Measurements from ENCODE around the gene LHFPL3.

LHFPL3 gene

DNA sequence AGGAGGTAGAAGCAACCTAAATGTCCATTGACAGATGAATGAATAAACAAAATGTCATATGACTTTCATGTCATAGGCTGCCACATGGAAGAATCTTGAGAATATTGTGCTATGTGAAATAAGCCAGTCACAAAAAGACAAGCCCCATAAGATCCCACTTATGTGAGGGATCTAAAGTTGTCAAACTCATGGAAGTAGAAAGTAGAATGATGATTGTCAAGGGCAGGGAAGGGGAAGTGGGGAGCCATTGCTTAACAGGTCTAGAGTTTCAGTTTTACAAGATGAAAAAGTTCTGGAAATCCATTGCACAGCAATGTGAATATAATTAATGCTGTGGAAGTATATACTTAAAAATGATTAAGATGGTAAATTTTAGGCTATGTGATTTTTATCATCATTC, 456.3 kb downstream of the LHFPL3 start:
- H3K27ac ChIP-seq (ENCODE audit: insufficient read depth in 1 of 2, low read depth in 1 of 2, low read length in 2 of 2, poor library complexity in 1 of 2, severe bottlenecking in 2 of 2), result no peak overlapping the region
- H3K4me1 ChIP-seq (ENCODE audit: control extremely low read depth in 1 of 4, control insufficient read depth in 4 of 4, insufficient read depth in 4 of 4, low read length in 3 of 4), result no peaks in the 10 kb centered on the region
- DNase-seq, result no peak
- H3K27me3 ChIP-seq (replicated peaks in 2 of 5; ENCODE audit: control insufficient read depth in 4 of 5, insufficient read depth in 5 of 5, low read length in 4 of 5), result peaks cover 0 to 2% (median 0%) of the 10 kb centered on the region in 5 experiments
- no peaks in the 10 kb centered on the region for H3K36me3 ChIP-seq (ENCODE audit: control insufficient read depth in 4 of 4, insufficient read depth in 4 of 4, low read length in 3 of 4)
- ChIA-PET POLR2A (no interaction called here), CTCF (interaction anchor here (1.5 kb wide), 1 partner anchor 63 kb away, joined by 4 read pairs; no protein-coding TSS in a partner anchor)
- H3K9me3 ChIP-seq (ENCODE audit: control extremely low read depth in 1 of 5, control insufficient read depth in 4 of 5, insufficient read depth in 2 of 5, low read depth in 1 of 5, low read length in 4 of 5), result peaks cover 0 to 1% (median 0%) of the 10 kb centered on the region in 5 experiments
- no peak overlapping the region for H3K4me3 ChIP-seq (ENCODE audit: control insufficient read depth in 1 of 7, extremely low read depth in 1 of 7, insufficient read depth in 4 of 7, low read depth in 2 of 7, low read length in 6 of 7)

DNA sequence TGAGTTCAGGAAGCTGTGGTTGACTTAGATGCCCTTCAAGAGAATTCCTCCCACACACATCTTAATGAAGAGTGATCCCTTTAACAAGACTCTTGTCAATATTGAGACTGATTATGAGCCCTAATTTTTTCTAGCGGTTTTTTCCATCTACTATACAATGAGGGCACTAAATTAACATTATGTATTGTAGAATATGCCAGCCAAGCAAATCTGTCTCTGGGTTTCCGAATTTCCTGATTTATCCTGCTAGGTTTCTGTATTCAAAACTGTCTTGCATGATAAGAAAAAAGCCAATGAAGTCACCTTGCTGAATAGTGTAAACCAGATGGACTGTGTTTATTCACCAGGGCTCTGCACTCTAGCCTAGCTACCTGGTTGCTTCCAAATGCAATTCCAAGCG, 461.4 kb downstream of the LHFPL3 start:
- Histone ChIP-seq H3K9me3 (ENCODE audit: control extremely low read depth in 1 of 5, control insufficient read depth in 4 of 5, insufficient read depth in 2 of 5, low read depth in 1 of 5, low read length in 4 of 5) (no peaks in the 10 kb centered on the region), H3K27ac (ENCODE audit: insufficient read depth in 1 of 2, low read depth in 1 of 2, low read length in 2 of 2, poor library complexity in 1 of 2, severe bottlenecking in 2 of 2) (no peak overlapping the region), H3K4me3 (ENCODE audit: control insufficient read depth in 1 of 7, extremely low read depth in 1 of 7, insufficient read depth in 4 of 7, low read depth in 2 of 7, low read length in 6 of 7) (no peak overlapping the region), H3K27me3 (replicated peaks in 2 of 5; ENCODE audit: control insufficient read depth in 4 of 5, insufficient read depth in 5 of 5, low read length in 4 of 5) (peaks cover 0 to 8% (median 0%) of the 10 kb centered on the region in 5 experiments), H3K4me1 (ENCODE audit: control extremely low read depth in 1 of 4, control insufficient read depth in 4 of 4, insufficient read depth in 4 of 4, low read length in 3 of 4) (no peaks in the 10 kb centered on the region), H3K36me3 (ENCODE audit: control insufficient read depth in 4 of 4, insufficient read depth in 4 of 4, low read length in 3 of 4) (no peaks in the 10 kb centered on the region)
- CTCF ChIA-PET, result no interaction called here
- WGBS (ENCODE audit: insufficient coverage), result no CpG with 5 or more reads among the region's 3 CpGs
- no peak for DNase-seq
- POLR2A ChIA-PET, result no interaction called here

- ChIA-PET POLR2A (no interaction called here), CTCF (no interaction called here)
- DNase-seq, result no peak
- Histone ChIP-seq H3K4me3 (ENCODE audit: control insufficient read depth in 1 of 7, extremely low read depth in 1 of 7, insufficient read depth in 4 of 7, low read depth in 2 of 7, low read length in 6 of 7) (no peak overlapping the region), H3K27ac (ENCODE audit: insufficient read depth in 1 of 2, low read depth in 1 of 2, low read length in 2 of 2, poor library complexity in 1 of 2, severe bottlenecking in 2 of 2) (no peak overlapping the region), H3K36me3 (ENCODE audit: control insufficient read depth in 4 of 4, insufficient read depth in 4 of 4, low read length in 3 of 4) (no peaks in the 10 kb centered on the region), H3K9me3 (ENCODE audit: control extremely low read depth in 1 of 5, control insufficient read depth in 4 of 5, insufficient read depth in 2 of 5, low read depth in 1 of 5, low read length in 4 of 5) (no peaks in the 10 kb centered on the region), H3K27me3 (replicated peaks in 2 of 5; ENCODE audit: control insufficient read depth in 4 of 5, insufficient read depth in 5 of 5, low read length in 4 of 5) (peaks cover 0 to 8% (median 2%) of the 10 kb centered on the region in 5 experiments), H3K4me1 (ENCODE audit: control extremely low read depth in 1 of 4, control insufficient read depth in 4 of 4, insufficient read depth in 4 of 4, low read length in 3 of 4) (no peaks in the 10 kb centered on the region)
- WGBS (ENCODE audit: insufficient coverage), result 43% methylated on average over 1 of the region's 2 CpGs
Measured at GRCh38 chr7:104790440-104790839, 462.0 kb downstream of the LHFPL3 start.

GRCh38 chr7:104791080-104791479, 462.7 kb downstream of the LHFPL3 start:
- no peaks in the 10 kb centered on the region for H3K9me3 ChIP-seq (ENCODE audit: control extremely low read depth in 1 of 5, control insufficient read depth in 4 of 5, insufficient read depth in 2 of 5, low read depth in 1 of 5, low read length in 4 of 5)
- no peaks in the 10 kb centered on the region for H3K36me3 ChIP-seq (ENCODE audit: control insufficient read depth in 4 of 4, insufficient read depth in 4 of 4, low read length in 3 of 4)
- peaks cover 0 to 8% (median 2%) of the 10 kb centered on the region in 5 experiments for H3K27me3 ChIP-seq (replicated peaks in 2 of 5; ENCODE audit: control insufficient read depth in 4 of 5, insufficient read depth in 5 of 5, low read length in 4 of 5)
- DNase-seq, result no peak
- CTCF ChIA-PET, result no interaction called here
- no peak overlapping the region for H3K27ac ChIP-seq (ENCODE audit: insufficient read depth in 1 of 2, low read depth in 1 of 2, low read length in 2 of 2, poor library complexity in 1 of 2, severe bottlenecking in 2 of 2)
- H3K4me3 ChIP-seq (ENCODE audit: control insufficient read depth in 1 of 7, extremely low read depth in 1 of 7, insufficient read depth in 4 of 7, low read depth in 2 of 7, low read length in 6 of 7), result no peak overlapping the region
- no peaks in the 10 kb centered on the region for H3K4me1 ChIP-seq (ENCODE audit: control extremely low read depth in 1 of 4, control insufficient read depth in 4 of 4, insufficient read depth in 4 of 4, low read length in 3 of 4)
- POLR2A ChIA-PET, result no interaction called here

DNA sequence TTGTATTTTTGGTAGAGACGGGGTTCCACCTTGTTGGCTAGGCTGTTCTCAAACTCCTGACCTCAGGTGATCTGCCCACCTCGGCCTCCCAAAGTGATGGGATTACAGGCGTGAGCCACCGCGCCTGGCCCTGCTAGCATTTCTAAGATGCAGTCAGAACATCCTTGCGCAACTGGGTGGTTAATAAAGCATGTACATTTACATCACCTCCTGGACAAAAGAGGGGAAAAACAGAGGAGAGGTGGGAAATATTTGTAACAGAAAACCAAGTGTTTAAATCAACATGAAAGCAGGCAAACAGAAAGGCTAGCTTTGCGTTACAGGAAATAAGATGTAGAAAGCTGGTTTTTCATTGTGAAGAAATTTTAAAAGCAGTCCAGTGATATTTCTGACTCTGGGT, 464.7 kb downstream of the LHFPL3 start:
- DNase-seq, result no peak
- no peak overlapping the region for H3K4me3 ChIP-seq (ENCODE audit: control insufficient read depth in 1 of 7, extremely low read depth in 1 of 7, insufficient read depth in 4 of 7, low read depth in 2 of 7, low read length in 6 of 7)
- 88% methylated on average over 1 of the region's 7 CpGs for WGBS (ENCODE audit: insufficient coverage)
- no peaks in the 10 kb centered on the region for H3K36me3 ChIP-seq (ENCODE audit: control insufficient read depth in 4 of 4, insufficient read depth in 4 of 4, low read length in 3 of 4)
- H3K27me3 ChIP-seq (replicated peaks in 2 of 5; ENCODE audit: control insufficient read depth in 4 of 5, insufficient read depth in 5 of 5, low read length in 4 of 5), result peaks cover 0 to 8% (median 4%) of the 10 kb centered on the region in 5 experiments
- ChIA-PET CTCF (no interaction called here), POLR2A (interaction anchor here (0.7 kb wide), 1 partner anchor 24 kb away, joined by 3 read pairs; no protein-coding TSS in a partner anchor)
- no peak overlapping the region for H3K27ac ChIP-seq (ENCODE audit: insufficient read depth in 1 of 2, low read depth in 1 of 2, low read length in 2 of 2, poor library complexity in 1 of 2, severe bottlenecking in 2 of 2)
- no peaks in the 10 kb centered on the region for H3K4me1 ChIP-seq (ENCODE audit: control extremely low read depth in 1 of 4, control insufficient read depth in 4 of 4, insufficient read depth in 4 of 4, low read length in 3 of 4)
- H3K9me3 ChIP-seq (ENCODE audit: control extremely low read depth in 1 of 5, control insufficient read depth in 4 of 5, insufficient read depth in 2 of 5, low read depth in 1 of 5, low read length in 4 of 5), result no peaks in the 10 kb centered on the region

DNA sequence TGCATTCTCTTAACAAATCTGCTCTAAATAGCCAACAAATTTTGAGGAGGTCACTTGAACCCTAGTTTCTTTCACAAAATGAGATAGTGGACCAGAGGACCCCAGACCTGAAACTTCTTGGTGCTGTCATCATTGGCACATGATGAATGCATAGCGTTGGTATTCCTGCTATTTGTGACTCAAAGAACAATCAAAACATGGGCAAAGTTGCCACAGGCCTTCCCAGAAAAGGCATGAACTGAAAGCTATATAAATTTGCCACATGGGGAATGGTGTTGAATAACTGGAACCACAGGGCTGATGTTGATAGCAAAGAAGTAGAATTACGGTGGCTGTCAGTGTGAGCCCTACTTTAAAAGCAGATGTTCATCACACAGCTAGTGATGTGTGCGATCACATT, 465.8 kb downstream of the LHFPL3 start:
- ChIA-PET CTCF (no interaction called here), POLR2A (no interaction called here)
- H3K36me3 ChIP-seq (ENCODE audit: control insufficient read depth in 4 of 4, insufficient read depth in 4 of 4, low read length in 3 of 4), result no peaks in the 10 kb centered on the region
- 90% methylated on average over 3 of the region's 3 CpGs for WGBS (ENCODE audit: insufficient coverage)
- no peak overlapping the region for H3K27ac ChIP-seq (ENCODE audit: insufficient read depth in 1 of 2, low read depth in 1 of 2, low read length in 2 of 2, poor library complexity in 1 of 2, severe bottlenecking in 2 of 2)
- H3K27me3 ChIP-seq (replicated peaks in 2 of 5; ENCODE audit: control insufficient read depth in 4 of 5, insufficient read depth in 5 of 5, low read length in 4 of 5), result peaks cover 0 to 8% (median 4%) of the 10 kb centered on the region in 5 experiments
- H3K4me3 ChIP-seq (ENCODE audit: control insufficient read depth in 1 of 7, extremely low read depth in 1 of 7, insufficient read depth in 4 of 7, low read depth in 2 of 7, low read length in 6 of 7), result no peak overlapping the region
- no peak for DNase-seq
- no peaks in the 10 kb centered on the region for H3K4me1 ChIP-seq (ENCODE audit: control extremely low read depth in 1 of 4, control insufficient read depth in 4 of 4, insufficient read depth in 4 of 4, low read length in 3 of 4)
- H3K9me3 ChIP-seq (ENCODE audit: control extremely low read depth in 1 of 5, control insufficient read depth in 4 of 5, insufficient read depth in 2 of 5, low read depth in 1 of 5, low read length in 4 of 5), result no peaks in the 10 kb centered on the region

- CTCF ChIA-PET, result no interaction called here
- Histone ChIP-seq H3K27ac (ENCODE audit: insufficient read depth in 1 of 2, low read depth in 1 of 2, low read length in 2 of 2, poor library complexity in 1 of 2, severe bottlenecking in 2 of 2) (no peak overlapping the region), H3K9me3 (ENCODE audit: control extremely low read depth in 1 of 5, control insufficient read depth in 4 of 5, insufficient read depth in 2 of 5, low read depth in 1 of 5, low read length in 4 of 5) (no peaks in the 10 kb centered on the region), H3K27me3 (replicated peaks in 2 of 5; ENCODE audit: control insufficient read depth in 4 of 5, insufficient read depth in 5 of 5, low read length in 4 of 5) (peaks cover 0 to 8% (median 4%) of the 10 kb centered on the region in 5 experiments), H3K36me3 (ENCODE audit: control insufficient read depth in 4 of 4, insufficient read depth in 4 of 4, low read length in 3 of 4) (no peaks in the 10 kb centered on the region), H3K4me1 (ENCODE audit: control extremely low read depth in 1 of 4, control insufficient read depth in 4 of 4, insufficient read depth in 4 of 4, low read length in 3 of 4) (no peaks in the 10 kb centered on the region), H3K4me3 (ENCODE audit: control insufficient read depth in 1 of 7, extremely low read depth in 1 of 7, insufficient read depth in 4 of 7, low read depth in 2 of 7, low read length in 6 of 7) (no peak overlapping the region)
- 87% methylated on average over 3 of the region's 3 CpGs for WGBS (ENCODE audit: insufficient coverage)
- no peak for DNase-seq
- POLR2A ChIA-PET, result no interaction called here
Measured at GRCh38 chr7:104794589-104794988, 466.2 kb downstream of the LHFPL3 start.

All from common myeloid progenitor, CD34-positive (primary cell).